H1 (cell line): ENCODE measurements around the gene MT1B. TPM values are rescaled to one million over a fixed set of nuclear protein-coding genes. Genes with fewer than 3 reads are reported as not detected.

Experiments used
- CTCF ChIA-PET: fragments of 300-600 bp; sonication (Branson Sonifier 250); formaldehyde crosslinking; loops from one replicate; lab custom pipeline; 2021; ENCODE audit not compliant: partially characterized antibody; lab: Charles Lee
- POLR2A ChIA-PET: fragments of 300-600 bp; sonication (Branson Sonifier 250); formaldehyde crosslinking; loops from one replicate; lab custom pipeline; 2021; ENCODE audit warnings: inconsistent platforms; ENCODE audit not compliant: partially characterized antibody; lab: Charles Lee
- DNase-seq, 2 experiments: peaks; one replicate each; pipeline versions ENCODE4 v3.0.0 to v3.0.0-alpha.2; 2010 to 2022; ENCODE audit warnings: low spot score in 2 of 2, low read depth in 1 of 2, mixed read lengths in 1 of 2
- FAIRE-seq: peaks from 2 replicates; lab custom pipeline; 2011; peaks lifted over from hg19 to GRCh38; lab: Jason Lieb, UNC
- H2AFZ ChIP-seq: 2 replicates; pipeline ENCODE4 v1.8.1; 2012; ENCODE audit warnings: low read length, inconsistent platforms
- H2AK5ac ChIP-seq: 2 replicates; pipeline ENCODE4 v1.6.1; 2013; ENCODE audit warnings: low read depth, low read length
- H2BK120ac ChIP-seq: replicated peaks from 2 replicates; pipeline ENCODE3; 2013; ENCODE audit warnings: low read depth, low read length, inconsistent platforms
- H2BK12ac ChIP-seq: 2 replicates; pipeline ENCODE4 v1.6.1; 2013; ENCODE audit warnings: low read depth, low read length
- H2BK15ac ChIP-seq: 2 replicates; pipeline ENCODE4 v1.6.1; 2013; ENCODE audit warnings: low read length
- H2BK20ac ChIP-seq: 2 replicates; pipeline ENCODE4 v1.6.1; 2013; ENCODE audit warnings: low read length
- H2BK5ac ChIP-seq: 2 replicates; pipeline ENCODE4 v1.6.1; 2013; ENCODE audit warnings: low read depth, low read length
- H3K14ac ChIP-seq: 2 replicates; pipeline ENCODE4 v1.6.1; 2013; ENCODE audit warnings: inconsistent platforms; ENCODE audit not compliant: insufficient read length
- H3K18ac ChIP-seq: 2 replicates; pipeline ENCODE4 v1.6.1; 2013; ENCODE audit warnings: low read length; ENCODE audit errors: extremely low read depth
- H3K23ac ChIP-seq: 2 replicates; pipeline ENCODE4 v1.6.1; 2013; ENCODE audit warnings: inconsistent platforms; ENCODE audit not compliant: insufficient read length
- H3K23me2 ChIP-seq: 2 replicates; pipeline ENCODE4 v1.6.1; 2013; ENCODE audit warnings: low read depth, low read length
- H3K27ac ChIP-seq: 2 replicates; pipeline ENCODE4 v1.6.1; 2011; ENCODE audit warnings: low read depth, low read length, inconsistent platforms
- H3K27me3 ChIP-seq, 4 experiments: replicated peaks in 1 of 4; 1 replicate in 1 of 4; 2 replicates in 3 of 4; pipeline versions ENCODE4 v1.6.1 to v1.8.1; 2011 to 2013; ENCODE audit warnings: low read length in 3 of 4, mild to moderate bottlenecking in 3 of 4, inconsistent platforms in 2 of 4, mixed read lengths in 2 of 4, moderate library complexity in 1 of 4; ENCODE audit not compliant: control insufficient read depth in 3 of 4, insufficient read depth in 3 of 4; ENCODE audit errors: extremely low read depth in 1 of 4
- H3K36me3 ChIP-seq, 4 experiments: 2 replicates each; pipeline versions ENCODE4 v1.6.1 to v1.8.1; 2011 to 2013; ENCODE audit warnings: mild to moderate bottlenecking in 4 of 4, low read length in 3 of 4, moderate library complexity in 2 of 4, control low read depth in 1 of 4, inconsistent platforms in 1 of 4; ENCODE audit not compliant: insufficient read depth in 4 of 4, control insufficient read depth in 2 of 4
- H3K4ac ChIP-seq: replicated peaks from 2 replicates; pipeline ENCODE3; 2013; ENCODE audit warnings: low read length, low read depth, mixed read lengths, inconsistent platforms; ENCODE audit not compliant: insufficient read length
- H3K4me1 ChIP-seq, 4 experiments: replicated peaks in 1 of 4; 1 replicate in 1 of 4; 2 replicates in 3 of 4; pipeline versions ENCODE4 v1.6.1 to v1.8.1; 2011 to 2013; ENCODE audit warnings: low read length in 3 of 4, inconsistent platforms in 2 of 4, mixed read lengths in 1 of 4; ENCODE audit not compliant: insufficient read depth in 4 of 4, control insufficient read depth in 3 of 4
- H3K4me2 ChIP-seq, 2 experiments: 2 replicates each; pipeline versions ENCODE4 v1.6.1 to v1.8.1; 2011 to 2013; ENCODE audit warnings: low read depth in 2 of 2, low read length in 2 of 2, control low read depth in 1 of 2, inconsistent platforms in 1 of 2, mild to moderate bottlenecking in 1 of 2; ENCODE audit not compliant: insufficient read depth in 1 of 2
- H3K4me3 ChIP-seq, 4 experiments: fragments of 200-600, 300-600 bp in 1 of 4; sonication (generic), shearing (Covaris generic), sonication (Bioruptor Twin) in 1 of 4; 2 replicates each; pipeline versions ENCODE4 v1.5.1 to v1.8.1; 2011 to 2016; ENCODE audit warnings: low read length in 4 of 4, low read depth in 3 of 4, control low read depth in 2 of 4, inconsistent platforms in 2 of 4, mild to moderate bottlenecking in 2 of 4, mixed read lengths in 1 of 4, moderate library complexity in 1 of 4; ENCODE audit not compliant: insufficient read depth in 2 of 4; ENCODE audit errors: extremely low read depth in 1 of 4
- H3K56ac ChIP-seq: replicated peaks from 2 replicates; pipeline ENCODE3; 2013; ENCODE audit warnings: low read depth, mild to moderate bottlenecking, mixed read lengths, low read length, inconsistent platforms; ENCODE audit not compliant: insufficient read length
- H3K79me1 ChIP-seq: 2 replicates; pipeline ENCODE4 v1.6.1; 2013; ENCODE audit warnings: low read depth, low read length, control low read depth
- H3K79me2 ChIP-seq, 2 experiments: 2 replicates each; pipeline versions ENCODE4 v1.6.1 to v1.8.1; 2012 to 2013; ENCODE audit warnings: low read length in 2 of 2, mild to moderate bottlenecking in 2 of 2, inconsistent platforms in 1 of 2; ENCODE audit not compliant: insufficient read depth in 2 of 2, control insufficient read depth in 1 of 2
- H3K9ac ChIP-seq, 4 experiments: replicated peaks in 1 of 4; 1 replicate in 1 of 4; 2 replicates in 3 of 4; pipeline versions ENCODE4 v1.6.1 to v1.8.1; 2011 to 2013; ENCODE audit warnings: low read depth in 3 of 4, low read length in 3 of 4, control low read depth in 2 of 4, mild to moderate bottlenecking in 2 of 4, moderate library complexity in 2 of 4, inconsistent platforms in 1 of 4; ENCODE audit errors: extremely low read depth in 1 of 4
- H3K9me3 ChIP-seq, 2 experiments: 2 replicates each; pipeline versions ENCODE4 v1.6.1 to v1.8.1; 2012 to 2013; ENCODE audit warnings: mild to moderate bottlenecking in 2 of 2, moderate library complexity in 2 of 2, control low read depth in 1 of 2, inconsistent platforms in 1 of 2, low read depth in 1 of 2, low read length in 1 of 2, mixed read lengths in 1 of 2; ENCODE audit not compliant: insufficient read depth in 2 of 2
- H4K20me1 ChIP-seq, 2 experiments: replicated peaks in 1 of 2; 2 replicates each; pipeline versions ENCODE3 to v1.8.1; 2011 to 2013; ENCODE audit warnings: inconsistent platforms in 2 of 2, low read length in 2 of 2, mild to moderate bottlenecking in 1 of 2; ENCODE audit not compliant: insufficient read depth in 2 of 2, control insufficient read depth in 1 of 2
- H4K5ac ChIP-seq: 2 replicates; pipeline ENCODE4 v1.6.1; 2013; ENCODE audit warnings: low read length, low read depth, mixed read lengths, inconsistent platforms; ENCODE audit not compliant: insufficient read length
- H4K8ac ChIP-seq: 2 replicates; pipeline ENCODE4 v1.8.0; 2013; ENCODE audit warnings: mild to moderate bottlenecking, moderate library complexity, low read length, inconsistent platforms; ENCODE audit not compliant: insufficient read depth; ENCODE audit errors: extremely low read depth
- H4K91ac ChIP-seq: replicated peaks from 2 replicates; pipeline ENCODE3; 2013; ENCODE audit warnings: low read length, mixed read lengths, inconsistent platforms; ENCODE audit not compliant: insufficient read length
- ASH2L ChIP-seq: fragments of 200-600, 300-600 bp; sonication (generic); IDR thresholded peaks from one replicate; pipeline ENCODE4 v1.7.1; 2017; ENCODE audit warnings: low read length
- ATF2 ChIP-seq: IDR thresholded peaks from 2 replicates; pipeline ENCODE4 v1.6.1; 2012; ENCODE audit warnings: low read length, inconsistent platforms
- BACH1 ChIP-seq: IDR thresholded peaks from 2 replicates; pipeline ENCODE4 v1.6.1; 2012; ENCODE audit warnings: low read length, improper control_type of control experiment
- CTBP2 ChIP-seq: IDR thresholded peaks from 2 replicates; pipeline ENCODE4 v1.7.0; 2011; ENCODE audit warnings: borderline replicate concordance, mild to moderate bottlenecking, moderate library complexity, mixed read lengths, low read length; ENCODE audit not compliant: insufficient read depth, insufficient read length
- EGR1 ChIP-seq: IDR thresholded peaks from 2 replicates; pipeline ENCODE4 v1.6.1; 2011; ENCODE audit warnings: low read depth, low read length, borderline replicate concordance
- GTF2F1 ChIP-seq: IDR thresholded peaks from 2 replicates; pipeline ENCODE4 v1.6.1; 2012; ENCODE audit warnings: low read depth, low read length, improper control_type of control experiment, borderline replicate concordance
- JUN ChIP-seq: IDR thresholded peaks from 2 replicates; pipeline ENCODE4 v1.6.1; 2011; ENCODE audit warnings: low read depth, mild to moderate bottlenecking, improper control_type of control experiment, low read length
- MAX ChIP-seq: IDR thresholded peaks from 2 replicates; pipeline ENCODE4 v1.6.1; 2012; ENCODE audit warnings: inconsistent platforms
- POLR2A ChIP-seq, 2 experiments: IDR thresholded peaks; 1 replicate in 1 of 2; 2 replicates in 1 of 2; pipeline ENCODE4 v1.6.1; 2011; ENCODE audit warnings: low read depth in 2 of 2, low read length in 2 of 2, mild to moderate bottlenecking in 2 of 2; ENCODE audit errors: control extremely low read depth in 1 of 2
- SIN3A ChIP-seq, 2 experiments: IDR thresholded peaks in 1 of 2; conservative IDR thresholded peaks in 1 of 2; 2 replicates each; pipeline ENCODE4 v1.6.1; 2011 to 2012; ENCODE audit warnings: low read length in 2 of 2, improper control_type of control experiment in 1 of 2, low read depth in 1 of 2, mild to moderate bottlenecking in 1 of 2
- WGBS, 2 experiments: shearing (Covaris generic) in 1 of 2; methylation state at CpG; one replicate each; pipeline versions ENCODE4 v1.1.6 to v1.1.7; 2013 to 2015; ENCODE audit warnings: low lambda C conversion rate in 2 of 2, mixed read lengths in 2 of 2, inconsistent platforms in 1 of 2, low coverage in 1 of 2, missing lambda C conversion rate in 1 of 2; ENCODE audit not compliant: insufficient replicate concordance in 2 of 2, insufficient coverage in 1 of 2, insufficient read length in 1 of 2; ENCODE audit errors: extremely low coverage in 1 of 2, missing lambda C conversion rate in 1 of 2; 5-methylcytosine and 5-hydroxymethylcytosine counted together
- polyA plus RNA-seq, 7 experiments: library from polyadenylated mRNA; depleted of rRNA in 3 of 7; stranded (reverse) in 5 of 7; unstranded in 2 of 7; fragments of >200 nt in 5 of 7; fragments of 200-250 nt in 2 of 7; gene quantifications; 1 replicate in 5 of 7; 2 replicates in 1 of 7; 4 replicates in 1 of 7; pipeline versions ENCODE4 v1.2.1 to v1.2.3, GENCODE V29; 2011 to 2013; ENCODE audit warnings: missing spikeins in 2 of 7, mixed read lengths in 2 of 7
- total RNA-seq: library from RNA; stranded (reverse); fragmentation: NEBNext Ultra II Directional; extraction: Animal tissue kit (Norgen Biotek cat#: 25700); gene quantifications from 2 replicates; pipeline ENCODE4 v1.2.1, GENCODE V29; 2021

MT1B gene
- total and polyA plus RNA-seq, 2 of the 8 experiments (the other 6 are each of a cell fraction or from before 2014, with no cell fraction given) = not detected

GRCh38 chr16:56684256-56684925, 32.7 kb downstream of the MT1B start:
- POLR2A ChIA-PET = interaction anchor here (1.2 to 12.9 kb wide), 10 partner anchors 8 to 137 kb away, joined by 3 to 205 read pairs (median 8); partner anchors contain the start of genes MT1A, MT1E, MT1G and MT1H
- 76% methylated on average over 4 of the region's 4 CpGs; no CpG with 5 or more reads in 1 of the 2 experiments for WGBS, 2 experiments
- TF ChIP-seq SIN3A (conservative IDR thresholded peaks at IDR 0.05 in 1 of 2, IDR thresholded peaks at IDR 0.05 in 1 of 2; ENCODE audit: low read depth in 1 of 2, low read length in 2 of 2) (no peak), BACH1 (no peak), ATF2 (no peak), MAX (no peak), JUN (no peak), CTBP2 (no peak), EGR1 (no peak), GTF2F1 (no peak), ASH2L (no peak), POLR2A (IDR thresholded peaks at IDR 0.05; ENCODE audit: control extremely low read depth in 1 of 2, low read depth in 2 of 2, low read length in 2 of 2) (no peak)

More at GRCh38 chr16:56684256-56684925, 32.7 kb downstream of the MT1B start:
- FAIRE-seq (no peak), DNase-seq (no peak)
- no peak overlapping the region for H3K27ac ChIP-seq
- H3K23me2 ChIP-seq = peaks cover 10% of the 10 kb centered on the region
- no peak overlapping the region for H2BK12ac ChIP-seq
- H3K14ac ChIP-seq = no peak overlapping the region
- H3K9ac ChIP-seq = no peak overlapping the region
- H2BK15ac ChIP-seq = 0 out of 2 replicates have a peak overlapping the region, but pooled peaks have one; percentile 32
- CTCF ChIA-PET = interaction anchor here (0.6 to 4.5 kb wide), 4 partner anchors 11 to 185 kb away, joined by 3 to 37 read pairs (median 5); no protein-coding TSS in a partner anchor
- no peak overlapping the region for H4K5ac ChIP-seq
- H3K79me1 ChIP-seq = no peaks in the 10 kb centered on the region; the same call in 1 of the 2 replicates
- peaks cover 0 to 3% (median 0%) of the 10 kb centered on the region in 4 experiments; a peak in 1 of 8 replicates for H3K36me3 ChIP-seq
- no peak overlapping the region for H2BK5ac ChIP-seq
- no peaks in the 10 kb centered on the region for H3K9me3 ChIP-seq
- peaks cover 0 to 19% (median 8%) of the 10 kb centered on the region in 4 experiments; a peak in 6 of 7 replicates for H3K4me1 ChIP-seq
- no peak overlapping the region for H3K56ac ChIP-seq
- peak overlapping the region in 1 of 2 experiments; percentile 100; a peak in 1 of 4 replicates for H3K4me2 ChIP-seq
- peaks cover 0 to 34% (median 20%) of the 10 kb centered on the region in 4 experiments; a peak in 5 of 7 replicates for H3K27me3 ChIP-seq
- H3K18ac ChIP-seq = no peak overlapping the region
- no peak overlapping the region for H2AFZ ChIP-seq
- no peak overlapping the region for H3K23ac ChIP-seq
- no peak overlapping the region; the same call in 1 of the 2 replicates for H4K8ac ChIP-seq
- no peak overlapping the region for H2BK120ac ChIP-seq
- no peak overlapping the region for H2AK5ac ChIP-seq
- no peak overlapping the region for H4K91ac ChIP-seq
- no peak overlapping the region for H2BK20ac ChIP-seq
- H3K79me2 ChIP-seq = no peaks in the 10 kb centered on the region
- no peak overlapping the region for H3K4me3 ChIP-seq
- H3K4ac ChIP-seq = no peak overlapping the region
- H4K20me1 ChIP-seq = peaks cover 0 to 1% of the 10 kb centered on the region in 2 experiments
